ENCODE measurements around the gene SNX25. TPM values are rescaled to one million over a fixed set of nuclear protein-coding genes. Genes with fewer than 3 reads are reported as not detected.

SNX25 gene
- total and polyA plus RNA-seq, 2 of the 13 experiments (the other 11 are each of a cell fraction or from before 2014, with no cell fraction given) = 23.4 to 23.5 TPM

- TF ChIP-seq ZNF20 (CRISPR knock-in tag; IDR thresholded peaks at IDR 0.05) (no peak), FLYWCH1 (CRISPR knock-in tag; IDR thresholded peaks at IDR 0.05) (no peak), NFKBIZ (CRISPR knock-in tag; IDR thresholded peaks at IDR 0.05) (no peak), ZNF543 (CRISPR knock-in tag; IDR thresholded peaks at IDR 0.05) (no peak), SNAPC2 (CRISPR knock-in tag; IDR thresholded peaks at IDR 0.05) (no peak), HNRNPUL1 (IDR thresholded peaks at IDR 0.05; ENCODE audit: low read depth, low read length) (no peak), ZNF569 (CRISPR knock-in tag; IDR thresholded peaks at IDR 0.05; ENCODE audit: borderline replicate concordance) (no peak), ZNF234 (CRISPR knock-in tag; conservative IDR thresholded peaks at IDR 0.05) (no peak), SMARCE1 (IDR thresholded peaks at IDR 0.05; ENCODE audit: borderline replicate concordance) (no peak), WIZ (CRISPR knock-in tag; IDR thresholded peaks at IDR 0.05) (no peak), ZNF557 (CRISPR knock-in tag; IDR thresholded peaks at IDR 0.05) (no peak), HMG20B (CRISPR knock-in tag; conservative IDR thresholded peaks at IDR 0.05) (no peak), ZNF576 (CRISPR knock-in tag; IDR thresholded peaks at IDR 0.05) (no peak), FOXK2 (IDR thresholded peaks at IDR 0.05) (0 out of 2 replicates have a peak, but pooled peaks have one; percentile 7), HHEX (CRISPR knock-in tag; IDR thresholded peaks at IDR 0.05) (peak; percentile 15; the same call in 1 of the 2 replicates), ZNF530 (CRISPR knock-in tag; IDR thresholded peaks at IDR 0.05; ENCODE audit: low read depth) (no peak), MTF1 (CRISPR knock-in tag; IDR thresholded peaks at IDR 0.05) (no peak), ZNF574 (CRISPR knock-in tag; IDR thresholded peaks at IDR 0.05) (no peak), ZNF329 (CRISPR knock-in tag; IDR thresholded peaks at IDR 0.05; ENCODE audit: low read depth) (no peak), MED8 (CRISPR knock-in tag; IDR thresholded peaks at IDR 0.05; ENCODE audit: insufficient replicate concordance) (no peak), AHDC1 (CRISPR knock-in tag; IDR thresholded peaks at IDR 0.05; ENCODE audit: borderline replicate concordance) (peak; percentile 76; the same call in 1 of the 2 replicates), KDM2A (CRISPR knock-in tag; IDR thresholded peaks at IDR 0.05; ENCODE audit: borderline replicate concordance, low read depth) (no peak)
Observed at GRCh38 chr4:185332575-185333464, 123.4 kb downstream of the SNX25 start (continued).
